Liver (tissue), 9 donors: Measurements from ENCODE around the gene MYO15B. TPM values are rescaled to one million over a fixed set of nuclear protein-coding genes. Genes with fewer than 3 reads are reported as not detected.

Experiments used
- DNase-seq: peaks from one replicate; pipeline ENCODE4 v3.0.0-alpha.2; 2017; ENCODE audit warnings: low spot score
- H3K27ac ChIP-seq, 2 donors: one replicate each; pipeline ENCODE4 v1.7.0; 2013; ENCODE audit warnings: inconsistent platforms in 2 of 2, low read length in 2 of 2, control low read depth in 1 of 2, low read depth in 1 of 2, mild to moderate bottlenecking in 1 of 2
- H3K27me3 ChIP-seq, 4 donors: one replicate each; pipeline versions ENCODE4 v1.6.1 to v1.7.0; 2013; ENCODE audit warnings: low read length in 3 of 4, inconsistent platforms in 1 of 4, mild to moderate bottlenecking in 1 of 4, moderate library complexity in 1 of 4; ENCODE audit not compliant: control insufficient read depth in 4 of 4, insufficient read depth in 4 of 4
- H3K36me3 ChIP-seq, 4 donors: one replicate each; pipeline versions ENCODE4 v1.6.1 to v1.7.0; 2013; ENCODE audit warnings: low read length in 3 of 4, mild to moderate bottlenecking in 3 of 4, low read depth in 1 of 4, moderate library complexity in 1 of 4; ENCODE audit not compliant: control insufficient read depth in 4 of 4, insufficient read depth in 3 of 4
- H3K4me1 ChIP-seq, 4 donors: one replicate each; pipeline versions ENCODE4 v1.6.1 to v1.7.0; 2013; ENCODE audit warnings: low read length in 3 of 4, mild to moderate bottlenecking in 3 of 4, moderate library complexity in 1 of 4; ENCODE audit not compliant: control insufficient read depth in 4 of 4, insufficient read depth in 4 of 4
- H3K4me3 ChIP-seq, 3 donors: one replicate each; pipeline versions ENCODE4 v1.6.1 to v1.7.0; 2013; ENCODE audit warnings: low read length in 3 of 3, control low read depth in 1 of 3, low read depth in 1 of 3, mild to moderate bottlenecking in 1 of 3
- H3K9ac ChIP-seq, 2 donors: one replicate each; pipeline ENCODE4 v1.7.0; 2013; ENCODE audit warnings: low read length in 2 of 2, mild to moderate bottlenecking in 2 of 2, moderate library complexity in 2 of 2, control low read depth in 1 of 2, low read depth in 1 of 2
- H3K9me3 ChIP-seq, 4 donors: one replicate each; pipeline versions ENCODE4 v1.6.1 to v1.7.0; 2013; ENCODE audit warnings: low read length in 3 of 4; ENCODE audit not compliant: control insufficient read depth in 4 of 4
- ATF3 ChIP-seq: IDR thresholded peaks from 2 replicates; pipeline ENCODE4 v1.6.1; 2016; ENCODE audit warnings: antibody characterized with exemption
- CTCF ChIP-seq: fragments of 150-350 bp; IDR thresholded peaks from 2 replicates; pipeline ENCODE4 v1.5.1; 2017; ENCODE audit warnings: improper control_type of control experiment, low read depth, low read length; ENCODE audit not compliant: missing input control
- EGR1 ChIP-seq, 2 donors: IDR thresholded peaks; 2 replicates each; pipeline ENCODE4 v1.6.1; 2016 to 2018; ENCODE audit warnings: antibody characterized with exemption in 2 of 2, low read depth in 2 of 2
- FOXA1 ChIP-seq: IDR thresholded peaks from 2 replicates; pipeline ENCODE4 v1.6.1; 2016; ENCODE audit warnings: antibody characterized with exemption
- FOXA2 ChIP-seq: IDR thresholded peaks from 2 replicates; pipeline ENCODE4 v1.6.1; 2016; ENCODE audit warnings: antibody characterized with exemption
- GABPA ChIP-seq, 2 donors: IDR thresholded peaks in 1 of 2; conservative IDR thresholded peaks in 1 of 2; 2 replicates each; pipeline ENCODE4 v1.6.1; 2016; ENCODE audit warnings: antibody characterized with exemption in 2 of 2, mild to moderate bottlenecking in 1 of 2, moderate library complexity in 1 of 2
- HNF4A ChIP-seq, 2 donors: conservative IDR thresholded peaks; 2 replicates each; pipeline ENCODE4 v1.6.1; 2016; ENCODE audit warnings: antibody characterized with exemption in 2 of 2, mild to moderate bottlenecking in 2 of 2
- HNF4G ChIP-seq: IDR thresholded peaks from 2 replicates; pipeline ENCODE4 v1.6.1; 2016; ENCODE audit warnings: antibody characterized with exemption
- JUND ChIP-seq, 2 donors: IDR thresholded peaks; 2 replicates each; pipeline ENCODE4 v1.6.1; 2016; ENCODE audit warnings: antibody characterized with exemption in 2 of 2
- MAX ChIP-seq: IDR thresholded peaks from 2 replicates; pipeline ENCODE4 v1.6.1; 2016; ENCODE audit warnings: antibody characterized with exemption
- NR2F2 ChIP-seq: IDR thresholded peaks from 2 replicates; pipeline ENCODE4 v1.6.1; 2016; ENCODE audit warnings: antibody characterized with exemption
- RAD21 ChIP-seq, 2 donors: IDR thresholded peaks; 2 replicates each; pipeline ENCODE4 v1.6.1; 2016; ENCODE audit warnings: antibody characterized with exemption in 2 of 2, mild to moderate bottlenecking in 2 of 2
- REST ChIP-seq: IDR thresholded peaks from 2 replicates; pipeline ENCODE4 v1.6.1; 2016; ENCODE audit warnings: antibody characterized with exemption, mild to moderate bottlenecking
- RXRA ChIP-seq, 2 donors: IDR thresholded peaks; 2 replicates each; pipeline ENCODE4 v1.6.1; 2017 to 2018; ENCODE audit warnings: antibody characterized with exemption in 2 of 2, mild to moderate bottlenecking in 1 of 2
- SP1 ChIP-seq: IDR thresholded peaks from 2 replicates; pipeline ENCODE4 v1.6.1; 2018; ENCODE audit warnings: antibody characterized with exemption, mild to moderate bottlenecking
- TAF1 ChIP-seq: conservative IDR thresholded peaks from 2 replicates; pipeline ENCODE4 v1.6.1; 2016; ENCODE audit warnings: antibody characterized with exemption, mild to moderate bottlenecking
- YY1 ChIP-seq: IDR thresholded peaks from 2 replicates; pipeline ENCODE4 v1.6.1; 2016; ENCODE audit warnings: antibody characterized with exemption, mild to moderate bottlenecking
- ZBTB33 ChIP-seq: IDR thresholded peaks from 2 replicates; pipeline ENCODE4 v1.6.1; 2016; ENCODE audit warnings: antibody characterized with exemption
- WGBS: extraction: QIAGEN DNeasy Blood & Tissue Kit; methylation state at CpG from one replicate; pipeline ENCODE4 v1.1.7; 2013; 5-methylcytosine and 5-hydroxymethylcytosine counted together
- polyA plus RNA-seq, 2 donors: library from polyadenylated mRNA; stranded (reverse) in 1 of 2; unstranded in 1 of 2; fragments of 200-250 nt in 1 of 2; fragments of >200 nt in 1 of 2; fragmentation: Nextera tagmentation in 1 of 2; extraction: Ambion mirVana in 1 of 2; gene quantifications; one replicate each; pipeline versions ENCODE4 v1.2.1 to v1.2.3, GENCODE V29; 2013 to 2015
- total RNA-seq, 2 donors: library from RNA; depleted of rRNA; stranded (reverse); fragments of >200 nt; gene quantifications; one replicate each; pipeline ENCODE4 v1.2.3, GENCODE V29; 2014
- donor health status: healthy.
- donor health status: healthy.
- donor health status: healthy.
- donor health status: healthy.
- donor health status: healthy.

MYO15B gene
- total and polyA plus RNA-seq, 4 donors = 13.3 to 34.4 (median 18.0) TPM

GRCh38 chr17:75623386-75623785 lies 35.8 kb downstream of the MYO15B start:
- 94% methylated on average over 9 of the region's 9 CpGs for WGBS
- no peak for DNase-seq
- H3K36me3 ChIP-seq = peaks cover 0 to 49% (median 6%) of the 10 kb centered on the region in 4 donors

More at GRCh38 chr17:75623386-75623785, 35.8 kb downstream of the MYO15B start:
- Histone ChIP-seq H3K9ac (no peak overlapping the region), H3K27ac (no peak overlapping the region), H3K27me3 (no peaks in the 10 kb centered on the region), H3K9me3 (no peaks in the 10 kb centered on the region), H3K4me3 (no peak overlapping the region), H3K4me1 (no peaks in the 10 kb centered on the region)
- TF ChIP-seq ZBTB33 = no peak
- TF ChIP-seq EGR1 (IDR thresholded peaks at IDR 0.05; ENCODE audit: low read depth in 2 of 2) = no peak
- TF ChIP-seq SP1 = no peak
- TF ChIP-seq RAD21 (IDR thresholded peaks at IDR 0.05) = no peak
- no peak for TF ChIP-seq HNF4A (conservative IDR thresholded peaks at IDR 0.05)
- no peak for TF ChIP-seq TAF1
- no peak for TF ChIP-seq GABPA (IDR thresholded peaks at IDR 0.05 in 1 of 2, conservative IDR thresholded peaks at IDR 0.05 in 1 of 2)
- no peak for TF ChIP-seq RXRA (IDR thresholded peaks at IDR 0.05)
- no peak for TF ChIP-seq YY1
- no peak for TF ChIP-seq JUND (IDR thresholded peaks at IDR 0.05)
- TF ChIP-seq FOXA1 = no peak
- no peak for TF ChIP-seq REST
- no peak for TF ChIP-seq ATF3
- no peak for TF ChIP-seq MAX
- TF ChIP-seq FOXA2 = no peak
- no peak for TF ChIP-seq HNF4G
- no peak for TF ChIP-seq CTCF
- TF ChIP-seq NR2F2 = no peak
